RPMI7951 (cell line): ENCODE measurements around the gene NFATC3. TPM values are rescaled to one million over a fixed set of nuclear protein-coding genes. Genes with fewer than 3 reads are reported as not detected.

Experiments
- DNase-seq: peaks from one replicate; pipeline ENCODE4 v3.0.0-alpha.2; 2012; ENCODE audit warnings: low read depth
- total RNA-seq: library from RNA; depleted of rRNA; stranded (reverse); fragments of >200 nt; shearing (Covaris generic); gene quantifications from 2 replicates; pipeline ENCODE4 v1.2.3, GENCODE V29; 2014

NFATC3 gene
- total RNA-seq, 1 experiment from 2014 or later = 22.5 TPM

- DNase-seq = no peak
Observed at GRCh38 chr16:68230176-68230571, 145.0 kb downstream of the NFATC3 start.

GRCh38 chr16:68230956-68231355 is 145.8 kb downstream of the NFATC3 start:
- DNase-seq = no peak

GRCh38 chr16:68231384-68232136 is 146.4 kb downstream of the NFATC3 start:
- no peak for DNase-seq

- no peak for DNase-seq
Observed at GRCh38 chr16:68232335-68232734, 147.2 kb downstream of the NFATC3 start.

GRCh38 chr16:68233085-68233834 is 148.1 kb downstream of the NFATC3 start:
- DNase-seq = no peak

GRCh38 chr16:68233835-68234187 is 148.6 kb downstream of the NFATC3 start:
- DNase-seq = no peak

GRCh38 chr16:68234188-68235107 is 149.3 kb downstream of the NFATC3 start:
- DNase-seq = no peak

- DNase-seq = no peak
Observed at GRCh38 chr16:68235108-68235886, 150.1 kb downstream of the NFATC3 start.

GRCh38 chr16:68235887-68236136 is 150.6 kb downstream of the NFATC3 start, which contains the start of gene ESRP2:
Gene ESRP2 (minus strand): TSS chr16:68236127. CDS start chr16:68236045, 82 bp downstream.
- DNase-seq = no peak

- DNase-seq = no peak
Observed at GRCh38 chr16:68236137-68236825, 151.1 kb downstream of the NFATC3 start.

- no peak for DNase-seq
Observed at GRCh38 chr16:68236826-68237242, 151.7 kb downstream of the NFATC3 start.

- DNase-seq = peak; percentile 95
Observed at GRCh38 chr16:68237243-68238028, 152.3 kb downstream of the NFATC3 start.

GRCh38 chr16:68238029-68238345 is 152.8 kb downstream of the NFATC3 start:
- no peak for DNase-seq

GRCh38 chr16:68242085-68242484 is 156.9 kb downstream of the NFATC3 start:
- DNase-seq = no peak

GRCh38 chr16:68242926-68243858 is 158.0 kb downstream of the NFATC3 start:
- DNase-seq = no peak

- no peak for DNase-seq
Observed at GRCh38 chr16:68244481-68244902, 159.3 kb downstream of the NFATC3 start.

- DNase-seq = peak; percentile 91
Observed at GRCh38 chr16:68244903-68245853, 160.0 kb downstream of the NFATC3 start, which contains the start of gene PLA2G15. Gene PLA2G15 (plus strand): TSS chr16:68245373. CDS start chr16:68245427, 54 bp downstream.

- no peak for DNase-seq
Observed at GRCh38 chr16:68246121-68246520, 161.0 kb downstream of the NFATC3 start.
